ENCODE results near the gene NUDT17.
"Not testable (repeated sequence)": the region's sequence is repeated elsewhere in the genome, so short reads cannot be mapped to it uniquely, and the experiment has no call there.

NUDT17 gene, protein sequence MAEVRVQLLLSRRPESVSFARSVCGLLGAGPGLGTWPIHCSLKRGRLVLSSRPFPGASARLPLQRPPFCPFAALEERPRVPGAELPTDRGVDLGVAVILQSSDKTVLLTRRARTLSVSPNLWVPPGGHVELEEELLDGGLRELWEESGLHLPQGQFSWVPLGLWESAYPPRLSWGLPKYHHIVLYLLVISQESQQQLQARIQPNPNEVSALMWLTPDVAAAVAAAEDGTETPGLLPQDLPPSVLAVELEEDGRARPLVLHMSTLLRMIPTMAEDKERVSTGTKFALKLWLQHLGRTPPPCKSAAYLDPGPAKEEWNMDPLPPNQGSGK

DNA sequence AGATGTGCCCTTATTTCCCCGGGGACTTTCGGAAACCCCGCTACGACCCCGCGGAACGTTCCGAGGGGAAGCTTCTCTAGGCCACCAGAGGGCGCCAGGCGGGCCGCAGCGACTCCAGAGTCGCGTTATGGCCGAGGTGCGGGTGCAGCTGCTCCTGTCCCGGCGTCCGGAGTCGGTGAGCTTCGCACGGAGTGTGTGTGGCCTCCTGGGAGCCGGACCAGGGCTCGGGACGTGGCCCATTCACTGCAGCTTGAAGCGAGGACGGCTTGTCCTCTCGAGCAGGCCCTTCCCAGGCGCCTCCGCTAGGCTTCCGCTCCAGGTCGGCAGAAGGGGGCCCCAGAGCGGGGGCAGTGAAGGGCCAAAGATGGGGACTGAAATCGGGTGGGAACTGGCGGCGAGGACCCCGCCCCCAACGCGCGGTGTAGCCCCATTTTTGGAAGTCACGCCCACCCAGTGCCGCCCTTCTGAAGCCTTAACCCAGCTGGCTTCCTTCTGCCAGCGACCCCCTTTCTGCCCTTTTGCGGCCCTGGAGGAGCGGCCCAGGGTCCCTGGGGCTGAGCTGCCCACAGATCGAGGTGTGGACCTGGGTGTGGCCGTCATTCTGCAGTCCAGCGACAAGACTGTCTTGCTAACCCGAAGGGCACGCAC, at the start of gene NUDT17:
TSS of gene NUDT17 (plus strand) at position 117 of the 648 bp plus-strand sequence. CDS start at position 128, 11 bp downstream.
- peak; percentile 71 for DNase-seq

- no peak for DNase-seq
These were observed 48.7 kb upstream of the NUDT17 start for GRCh38 chr1:145796753-145797152.

DNA sequence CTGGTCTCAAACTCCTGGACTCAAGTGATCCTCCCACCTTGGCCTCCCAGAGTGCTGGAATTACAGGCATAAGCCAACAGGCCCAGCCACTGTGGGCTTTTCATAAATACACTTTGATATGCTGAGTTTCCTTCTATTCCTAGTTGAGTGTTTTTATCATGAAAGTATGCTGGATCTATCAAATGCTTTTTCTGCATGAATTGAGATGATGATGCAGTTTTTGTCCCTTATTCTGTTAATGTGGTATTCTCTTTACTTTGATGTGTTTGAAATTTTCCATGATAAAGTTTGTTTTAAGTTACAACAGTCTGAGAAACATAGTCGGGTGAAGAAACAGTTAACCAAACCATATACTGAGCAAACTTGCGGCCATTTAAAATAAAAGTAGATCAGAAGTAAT, 45.6 kb upstream of the NUDT17 start:
- DNase-seq = no peak

DNA sequence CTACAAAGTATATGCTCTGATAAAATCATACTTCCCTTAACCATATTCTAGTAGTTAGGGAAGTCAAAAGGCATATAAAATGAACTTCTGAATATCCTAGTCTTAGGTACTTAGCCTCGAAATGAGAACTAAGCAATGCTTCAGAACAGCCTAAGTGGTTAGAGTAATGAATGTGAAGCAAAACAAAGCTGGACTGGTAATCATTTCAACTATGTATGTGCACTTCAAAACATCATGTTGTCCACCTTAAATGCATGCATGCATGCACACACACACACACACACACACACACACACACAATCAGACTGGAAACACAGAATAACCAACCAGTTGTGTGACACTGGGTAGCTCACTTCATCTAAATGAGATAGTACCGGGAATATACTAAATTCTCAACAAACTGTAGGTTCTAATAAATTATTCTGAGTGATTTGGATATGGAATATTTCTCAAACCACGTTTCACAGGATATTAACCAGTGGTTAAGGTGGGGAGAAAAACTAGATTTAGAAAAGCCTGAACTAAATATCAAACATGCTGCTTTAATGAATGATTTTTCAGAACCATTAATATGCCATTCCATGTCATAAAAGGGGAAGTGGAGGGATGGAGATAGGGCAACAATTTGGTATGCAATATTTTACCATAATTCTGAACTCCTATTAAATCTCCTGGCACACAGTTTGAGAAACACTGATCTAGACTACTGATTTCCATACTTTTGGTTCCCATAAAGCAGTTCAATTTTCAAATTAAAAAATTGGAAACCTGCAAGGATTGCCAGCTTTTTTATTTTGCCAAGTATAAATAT, 41.0 kb upstream of the NUDT17 start:
- DNase-seq = no peak

DNA sequence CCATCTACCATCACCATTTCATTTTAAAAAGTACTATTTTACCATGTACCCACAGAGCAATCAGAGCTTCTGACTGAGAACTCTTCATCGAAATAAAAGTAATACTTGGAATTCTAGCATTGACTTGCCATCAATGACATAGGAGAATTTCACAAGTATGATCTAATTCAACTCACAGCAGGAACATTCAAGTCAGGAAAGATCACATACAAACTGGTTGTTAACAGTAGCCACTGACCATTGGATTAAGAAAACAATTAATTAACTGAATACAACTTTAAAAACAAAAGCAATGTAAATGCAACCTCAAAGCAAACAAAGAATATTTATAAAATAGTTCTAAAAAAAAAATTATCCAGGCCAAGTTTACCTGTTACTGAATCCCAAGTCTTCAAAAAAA, 40.4 kb upstream of the NUDT17 start:
- no peak for DNase-seq

- DNase-seq = no peak
These were observed 39.0 kb upstream of the NUDT17 start for GRCh38 chr1:145806408-145806807.

GRCh38 chr1:145806844-145807243, 38.6 kb upstream of the NUDT17 start:
- no peak for DNase-seq

DNA sequence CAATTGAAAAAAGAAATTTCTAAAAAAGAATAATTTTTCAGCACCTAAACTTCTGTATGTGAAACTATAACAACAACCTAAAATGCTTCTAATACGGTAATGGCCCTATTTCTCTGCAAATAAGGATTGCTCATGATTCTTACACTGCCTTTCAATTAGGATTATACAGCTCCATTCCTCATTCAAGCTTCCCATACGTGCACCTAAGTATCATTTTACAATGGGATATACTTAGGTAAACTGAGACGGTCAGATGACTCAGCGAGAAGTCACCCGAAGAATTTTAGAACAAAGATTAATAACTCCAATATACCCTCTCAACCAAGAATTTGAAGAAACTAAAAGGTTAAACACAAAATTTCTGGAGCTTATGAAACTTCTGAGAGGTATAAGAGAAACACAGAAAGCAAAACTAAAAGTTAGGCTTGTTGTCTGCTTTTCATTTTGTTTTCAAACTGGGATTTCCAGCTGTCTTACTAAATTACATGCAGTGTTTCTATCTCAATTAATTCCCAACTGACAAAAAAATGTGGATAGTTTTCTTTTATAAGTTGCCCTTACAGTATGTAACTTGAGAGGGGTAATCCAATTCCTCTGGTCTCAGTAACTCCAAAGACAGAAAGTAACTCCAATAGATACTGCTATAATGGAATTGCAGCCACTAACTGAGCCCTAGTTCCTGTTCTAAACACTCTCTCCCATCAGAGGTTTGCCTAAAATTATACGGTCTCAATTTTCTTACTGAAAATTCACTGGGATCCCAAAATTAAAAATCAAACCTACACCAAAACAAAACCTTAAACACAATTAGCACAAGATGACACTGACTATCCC, 32.2 kb upstream of the NUDT17 start:
- DNase-seq = not testable (repeated sequence)

DNA sequence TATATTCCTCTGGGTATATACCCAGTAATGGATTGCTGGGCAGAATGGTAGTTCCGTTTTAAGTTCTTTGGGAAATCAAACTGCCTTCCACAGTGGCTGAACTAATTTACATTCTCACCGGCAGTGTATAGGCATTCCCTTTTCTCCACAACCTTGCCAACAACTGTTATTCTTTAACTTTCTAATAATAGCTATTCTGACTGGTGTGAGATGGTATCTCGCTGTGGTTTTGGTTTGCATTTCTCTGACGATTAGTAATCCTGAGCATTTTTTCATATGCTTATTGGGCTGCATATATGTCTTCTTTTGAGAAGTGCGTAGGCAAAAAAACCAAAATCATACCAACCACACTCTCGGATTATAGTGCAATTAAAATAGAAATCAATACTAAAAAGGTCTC, 27.3 kb upstream of the NUDT17 start:
- DNase-seq = not testable (repeated sequence)

- DNase-seq = not testable (repeated sequence)
These were observed 22.6 kb upstream of the NUDT17 start for GRCh38 chr1:145822779-145823331.

GRCh38 chr1:145823565-145824498, 21.6 kb upstream of the NUDT17 start, which contains the start of the genes POLR3C and RNF115:
TSS of gene POLR3C (plus strand) at chr1:145824200. CDS start at chr1:145825777, 1,577 bp downstream.
TSS of gene RNF115 (minus strand) at chr1:145824095. CDS start at chr1:145823873, 222 bp downstream.
- peak; percentile 88 for DNase-seq

GRCh38 chr1:145824499-145824842, 21.0 kb upstream of the NUDT17 start:
- DNase-seq = no peak

- DNase-seq = no peak
These were observed 19.4 kb upstream of the NUDT17 start for GRCh38 chr1:145826030-145826429.

GRCh38 chr1:145827966-145828365, 17.5 kb upstream of the NUDT17 start:
- DNase-seq = no peak

GRCh38 chr1:145828367-145829026, 16.9 kb upstream of the NUDT17 start:
- no peak for DNase-seq

DNA sequence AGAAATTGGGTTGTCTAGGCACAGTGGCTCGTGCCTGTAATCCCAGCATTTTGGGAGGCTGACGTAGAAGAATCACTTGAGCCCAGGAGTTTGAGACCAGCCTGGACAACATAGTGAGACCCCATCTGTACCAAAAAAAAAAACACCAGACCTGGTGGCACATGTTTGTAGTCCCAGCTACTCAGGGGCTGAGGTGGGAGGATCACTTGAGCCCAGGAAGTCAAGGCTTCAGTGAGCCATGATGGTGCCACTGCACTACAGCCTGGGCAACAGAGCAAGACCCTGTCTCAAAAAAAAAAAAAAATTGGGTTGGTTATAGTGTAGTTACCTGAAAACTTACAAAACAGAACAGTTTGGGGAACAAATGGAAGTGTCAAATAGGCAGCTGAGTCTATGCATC, 14.6 kb upstream of the NUDT17 start:
- DNase-seq = not testable (repeated sequence)

GRCh38 chr1:145837656-145838055, 7.8 kb upstream of the NUDT17 start:
- no peak for DNase-seq

- DNase-seq = no peak
These were observed 2.4 kb upstream of the NUDT17 start for GRCh38 chr1:145843031-145843430.

- no peak for DNase-seq
These were observed 301 bp upstream of the NUDT17 start for GRCh38 chr1:145845144-145845513.

DNA sequence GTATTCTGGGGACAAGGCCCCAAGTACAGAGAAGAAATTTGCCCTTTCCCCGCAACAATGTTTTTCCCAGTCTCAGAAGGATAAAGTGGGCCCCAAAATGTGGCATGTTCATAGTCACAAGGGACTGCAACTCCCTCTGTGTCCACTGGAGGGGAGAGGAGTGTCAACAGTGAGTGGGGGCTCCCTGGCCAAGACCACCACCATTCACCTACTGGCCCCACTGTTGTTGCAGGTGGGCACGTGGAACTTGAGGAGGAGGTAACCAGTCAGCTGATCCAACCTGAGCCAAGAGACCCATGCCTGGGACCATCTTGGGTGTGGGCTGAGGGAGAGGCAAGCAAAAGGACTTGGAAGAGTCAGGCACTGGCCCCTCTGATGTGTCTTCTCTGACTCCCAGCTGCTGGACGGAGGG, 777 bp downstream of the NUDT17 start:
- peak; percentile 16 for DNase-seq

DNA sequence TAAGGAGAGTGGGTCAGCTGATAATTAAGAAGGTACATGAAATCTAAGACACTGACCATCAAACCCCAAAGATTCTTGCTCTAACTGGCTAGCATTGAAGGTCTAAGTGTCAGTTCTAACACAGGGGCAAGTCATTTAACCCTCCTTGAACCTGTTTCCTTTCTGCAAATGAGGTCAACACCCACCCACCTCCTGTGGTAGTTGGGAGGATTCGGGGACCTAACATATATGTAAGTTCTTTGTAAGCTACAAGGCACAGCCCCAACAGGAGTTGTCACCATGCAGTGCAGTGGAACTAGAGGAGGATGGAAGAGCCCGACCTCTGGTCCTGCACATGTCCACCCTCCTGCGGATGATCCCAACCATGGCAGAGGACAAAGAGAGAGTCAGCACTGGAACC, 2.4 kb downstream of the NUDT17 start:
- DNase-seq = no peak

All from CD4-positive, alpha-beta T cell treated with Interferon gamma for 1 hour (primary cell).